HepG2 (cell line): ENCODE measurements around the gene MED19. TPM values are rescaled to one million over a fixed set of nuclear protein-coding genes. Genes with fewer than 3 reads are reported as not detected.

ENCODE experiments used
- ATAC-seq: fragments of 200-7000 bp; cut with Tn5 transposase; 3 replicates; pipeline ENCODE4 v1.9.1; 2020; ENCODE audit warnings: mild to moderate bottlenecking, moderate library complexity
- BruUV-seq: library from RNA; stranded (reverse); fragments of 400-500 nt; replicated peaks from 2 replicates; lab custom pipeline; 2021; lab: Mats Ljungman, UMichigan
- CTCF ChIA-PET: fragments of 300-600 bp; formaldehyde crosslinking; extraction: SDS; loops from one replicate; lab custom pipeline; 2021; ENCODE audit warnings: low total read pairs, inconsistent platforms, low intra/inter-chr PET ratio; lab: Yijun Ruan, JAX
- POLR2A ChIA-PET: fragments of 350-600 bp; sonication (Branson Sonifier 250); formaldehyde crosslinking; loops from one replicate; lab custom pipeline; 2020; ENCODE audit warnings: antibody characterized with exemption, inconsistent platforms; lab: Yijun Ruan, JAX
- DNase-seq: peaks from one replicate; pipeline ENCODE4 v3.0.0-alpha.2; 2015; ENCODE audit warnings: low spot score
- FAIRE-seq: peaks from 3 replicates; lab custom pipeline; 2011; peaks lifted over from hg19 to GRCh38; lab: Jason Lieb, UNC
- H2AFZ ChIP-seq: one replicate; pipeline ENCODE4 v1.6.1; 2011; ENCODE audit warnings: low read length, inconsistent platforms
- H3K27ac ChIP-seq: fragments of 300-600 bp; 3 replicates; pipeline ENCODE4 v1.8.0; 2011; ENCODE audit warnings: mixed run types, mild to moderate bottlenecking, mixed read lengths, low read length, inconsistent platforms; ENCODE audit not compliant: insufficient read depth; ENCODE audit errors: extremely low read length
- H3K27me3 ChIP-seq, 2 experiments: fragments of 200-600 bp in 1 of 2; 2 replicates in 1 of 2; 3 replicates in 1 of 2; pipeline versions ENCODE4 v1.6.0 to v1.8.0; 2011; ENCODE audit warnings: low read length in 2 of 2, mild to moderate bottlenecking in 2 of 2, moderate library complexity in 2 of 2, inconsistent platforms in 1 of 2; ENCODE audit not compliant: insufficient read depth in 2 of 2, control insufficient read depth in 1 of 2
- H3K36me3 ChIP-seq, 2 experiments: fragments of 200-600 bp in 1 of 2; replicated peaks in 1 of 2; 2 replicates in 1 of 2; 3 replicates in 1 of 2; pipeline versions ENCODE4 v1.5.1 to v1.8.0; 2011; ENCODE audit warnings: low read length in 2 of 2, inconsistent platforms in 1 of 2; ENCODE audit not compliant: insufficient read depth in 2 of 2, control insufficient read depth in 1 of 2
- H3K4me1 ChIP-seq: 2 replicates; pipeline ENCODE4 v1.5.1; 2012; ENCODE audit warnings: low read length, inconsistent platforms; ENCODE audit not compliant: insufficient read depth
- H3K4me2 ChIP-seq: 2 replicates; pipeline ENCODE4 v1.6.0; 2011; ENCODE audit warnings: low read depth, low read length, inconsistent platforms
- H3K4me3 ChIP-seq, 3 experiments: fragments of 200-600 bp in 1 of 3; sonication (generic), shearing (Covaris generic) in 1 of 3; replicated peaks in 1 of 3; 2 replicates each; pipeline ENCODE4 v1.5.1; 2011 to 2016; ENCODE audit warnings: low read length in 3 of 3, inconsistent platforms in 2 of 3, low read depth in 2 of 3, mild to moderate bottlenecking in 2 of 3, control low read depth in 1 of 3, mixed read lengths in 1 of 3; ENCODE audit not compliant: insufficient read depth in 1 of 3
- H3K79me2 ChIP-seq: one replicate; pipeline ENCODE4 v1.6.1; 2011; ENCODE audit warnings: low read length, inconsistent platforms; ENCODE audit not compliant: insufficient read depth
- H3K9ac ChIP-seq: 2 replicates; pipeline ENCODE4 v1.6.0; 2011; ENCODE audit warnings: mild to moderate bottlenecking, low read depth, low read length, inconsistent platforms; ENCODE audit not compliant: insufficient read depth
- H3K9me3 ChIP-seq: 2 replicates; pipeline ENCODE4 v1.5.1; 2012; ENCODE audit warnings: mild to moderate bottlenecking, low read length
- H4K20me1 ChIP-seq: 2 replicates; pipeline ENCODE4 v1.6.0; 2011; ENCODE audit warnings: inconsistent platforms, mild to moderate bottlenecking, low read length, moderate library complexity; ENCODE audit not compliant: insufficient read depth
- ARNTL ChIP-seq: sonication (generic); formaldehyde crosslinking; IDR thresholded peaks from 2 replicates; pipeline ENCODE4 v1.4.0; 2020; ENCODE audit warnings: mild to moderate bottlenecking, missing genetic modification reagents
- ASH2L ChIP-seq: fragments of 300-600, 200-600 bp; sonication (generic); IDR thresholded peaks from 2 replicates; pipeline ENCODE4 v1.7.0; 2017; ENCODE audit warnings: low read depth, mild to moderate bottlenecking, moderate library complexity, mixed read lengths, low read length; ENCODE audit not compliant: insufficient read length
- CCAR2 ChIP-seq: fragments of 200-400 bp; formaldehyde crosslinking; optimal IDR thresholded peaks from 2 replicates; pipeline ENCODE3; 2018; ENCODE audit warnings: low read depth, mild to moderate bottlenecking, low read length, moderate library complexity
- ERF ChIP-seq: IDR thresholded peaks from 2 replicates; pipeline ENCODE4 v1.6.1; 2018; ENCODE audit warnings: missing biosample characterization, missing genetic modification reagents
- GATAD2A ChIP-seq: IDR thresholded peaks from 2 replicates; pipeline ENCODE4 v1.6.1; 2016
- HOXD1 ChIP-seq: sonication (generic); formaldehyde crosslinking; IDR thresholded peaks from 2 replicates; pipeline ENCODE4 v1.5.0; 2020; ENCODE audit warnings: missing genetic modification reagents
- MYC ChIP-seq: sonication (generic); formaldehyde crosslinking; IDR thresholded peaks from 2 replicates; pipeline ENCODE4 v1.9.0; 2021; ENCODE audit warnings: missing genetic modification reagents, borderline replicate concordance
- NCOA5 ChIP-seq: sonication (generic); formaldehyde crosslinking; IDR thresholded peaks from 2 replicates; pipeline ENCODE4 v1.4.0; 2020; ENCODE audit warnings: missing genetic modification reagents
- NFKB2 ChIP-seq: sonication (generic); formaldehyde crosslinking; IDR thresholded peaks from 2 replicates; pipeline ENCODE4 v1.4.0; 2020; ENCODE audit warnings: missing genetic modification reagents, borderline replicate concordance
- PHF5A ChIP-seq: IDR thresholded peaks from one replicate; pipeline ENCODE4 v1.6.1; 2018; ENCODE audit warnings: low read depth, missing genetic modification reagents; ENCODE audit not compliant: unreplicated experiment
- SRSF1 ChIP-seq: fragments of 200-400 bp; formaldehyde crosslinking; optimal IDR thresholded peaks from 2 replicates; pipeline ENCODE3; 2017; ENCODE audit warnings: mild to moderate bottlenecking, low read depth, low read length, moderate library complexity
- TCF7 ChIP-seq: sonication (generic); IDR thresholded peaks from 2 replicates; pipeline ENCODE4 v1.6.1; 2016; ENCODE audit warnings: antibody characterized with exemption, low read depth
- ZEB1 ChIP-seq: IDR thresholded peaks from 2 replicates; pipeline ENCODE4 v1.6.1; 2012; ENCODE audit warnings: mild to moderate bottlenecking, low read depth, inconsistent platforms; ENCODE audit not compliant: insufficient replicate concordance
- ZFP82 ChIP-seq: sonication (generic); formaldehyde crosslinking; IDR thresholded peaks from 2 replicates; pipeline ENCODE4 v1.5.1; 2020; ENCODE audit warnings: mild to moderate bottlenecking, missing genetic modification reagents, borderline replicate concordance
- ZNF205 ChIP-seq: IDR thresholded peaks from 2 replicates; pipeline ENCODE4 v1.6.1; 2018; ENCODE audit warnings: missing biosample characterization, missing genetic modification reagents
- ZNF234 ChIP-seq: sonication (generic); formaldehyde crosslinking; conservative IDR thresholded peaks from 2 replicates; pipeline ENCODE4 v1.5.1; 2020; ENCODE audit warnings: mild to moderate bottlenecking, missing genetic modification reagents
- ZNF333 ChIP-seq: sonication (generic); formaldehyde crosslinking; IDR thresholded peaks from 2 replicates; pipeline ENCODE4 v1.4.0; 2020; ENCODE audit warnings: mild to moderate bottlenecking, missing genetic modification reagents, borderline replicate concordance
- WGBS: methylation state at CpG from one replicate; pipeline ENCODE4 v1.1.6; 2017; ENCODE audit warnings: low lambda C conversion rate; 5-methylcytosine and 5-hydroxymethylcytosine counted together
- in situ Hi-C: cut with HindIII; loops from 2 replicates; pipeline ENCODE4 v1.10.0; 2017; ENCODE audit warnings: low pct_unique_long_range_greater_than_20kb; ENCODE audit not compliant: extremely low pct_ligation_motif_present
- intact Hi-C: fragments of 100-400 bp; cut with micrococcal nuclease; formaldehyde crosslinking; loops from one replicate; pipeline ENCODE4 v1.10.0; 2022; ENCODE audit not compliant: unreplicated experiment
- polyA plus RNA-seq, 8 experiments: library from polyadenylated mRNA; depleted of rRNA in 3 of 8; stranded (reverse) in 7 of 8; unstranded in 1 of 8; fragments of >200 nt; fragmentation: Illumina TruSeq in 4 of 8; extraction: Trizol in 4 of 8; gene quantifications; 2 replicates each; pipeline versions ENCODE4 v1.2.1 to v1.2.3, GENCODE V29; 2011 to 2016; ENCODE audit warnings: low read depth in 4 of 8, missing spikeins in 1 of 8, mixed read lengths in 1 of 8; ENCODE audit not compliant: insufficient read depth in 1 of 8
- total RNA-seq, 5 experiments: library from RNA; depleted of rRNA; stranded (reverse); fragments of >200 nt; fragmentation: Illumina TruSeq; extraction: Trizol; gene quantifications; 2 replicates each; pipeline ENCODE4 v1.2.3, GENCODE V29; 2016; ENCODE audit warnings: low read depth in 1 of 5
- TF ChIP-seq, protein P1 (sequence below): sonication (generic); formaldehyde crosslinking; IDR thresholded peaks from 2 replicates; pipeline ENCODE4 v1.8.0; 2022; ENCODE audit warnings: missing genetic modification reagents, mild to moderate bottlenecking, borderline replicate concordance
- TF ChIP-seq, protein P2 (sequence below): sonication (generic); formaldehyde crosslinking; IDR thresholded peaks from 2 replicates; pipeline ENCODE4 v1.4.0; 2020; ENCODE audit warnings: mild to moderate bottlenecking, missing genetic modification reagents
- TF ChIP-seq, protein P3 (sequence below), 2 experiments: sonication (generic) in 1 of 2; formaldehyde crosslinking in 1 of 2; IDR thresholded peaks; 2 replicates each; pipeline versions ENCODE4 v1.4.0 to v1.6.1; 2018 to 2020; ENCODE audit warnings: missing genetic modification reagents in 2 of 2, borderline replicate concordance in 1 of 2, low read depth in 1 of 2, mild to moderate bottlenecking in 1 of 2, missing biosample characterization in 1 of 2

The MED19 gene
- total and polyA plus RNA-seq, 2 of the 13 experiments (the other 11 are each of a cell fraction or from before 2014, with no cell fraction given) = 12.9 to 13.8 TPM

DNA sequence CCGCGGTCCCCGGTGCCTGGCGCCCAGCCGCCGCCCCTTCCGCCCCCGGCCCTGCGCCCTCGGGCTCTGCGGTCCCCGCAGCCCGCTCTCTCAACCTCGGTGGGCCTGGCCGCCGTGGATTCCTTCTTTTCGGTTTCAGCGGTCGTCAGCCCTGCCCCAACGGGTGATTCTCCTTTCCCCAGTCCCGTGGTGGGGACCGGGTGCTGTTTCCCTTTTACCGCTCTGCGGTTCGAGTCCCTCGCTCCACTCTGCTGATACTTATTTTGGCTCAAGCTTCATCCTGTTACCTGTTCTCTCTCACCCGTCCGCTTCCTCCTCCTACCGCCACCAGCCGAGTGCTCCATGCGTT, 43.6 kb downstream of the MED19 start:
- H3K27me3 ChIP-seq = no peaks in the 10 kb centered on the region; a peak in 1 of 5 replicates
- ChIA-PET POLR2A (interaction anchor here (1.8 kb wide), 1 partner anchor 44 kb away, joined by 5 read pairs; the partner anchor contains the start of genes MED19 and TMX2), CTCF (no interaction called here)
- H3K27ac ChIP-seq = peak overlapping the region; percentile 98
- peak overlapping the region; percentile 98 for H3K9ac ChIP-seq
- peaks cover 45% of the 10 kb centered on the region for H3K79me2 ChIP-seq
- DNase-seq (no peak), FAIRE-seq (no peak), ATAC-seq (peak; percentile 38)
- no peaks in the 10 kb centered on the region for H3K9me3 ChIP-seq
- no peaks in the 10 kb centered on the region for H4K20me1 ChIP-seq
- peak overlapping the region; percentile 95 for H3K4me2 ChIP-seq
- peaks cover 35% of the 10 kb centered on the region for H3K4me1 ChIP-seq
- BruUV-seq = TSS peak; percentile 67
- H3K4me3 ChIP-seq = peak overlapping the region; percentile 81 to 91 (median 88)
- intact Hi-C loops = loop anchor here (5.0 to 10.0 kb wide), 2 partner anchors 136 to 226 kb away; no protein-coding TSS in a partner anchor
- no peak overlapping the region for H2AFZ ChIP-seq
- in situ Hi-C loops = loop anchor here (25.0 kb wide), 2 partner anchors 619 to 844 kb away; partner anchors contain the start of gene OR5B21
- under 1% methylated on average over 25 of the region's 31 CpGs for WGBS
- H3K36me3 ChIP-seq = peaks cover 10 to 20% of the 10 kb centered on the region in 2 experiments; a peak in 4 of 5 replicates
- TF ChIP-seq ZNF333 (CRISPR knock-in tag) = no peak
- TF ChIP-seq GATAD2A (CRISPR knock-in tag) = no peak
- TF ChIP-seq PHF5A (CRISPR knock-in tag) = no peak
- no peak for TF ChIP-seq ASH2L
- no peak for TF ChIP-seq MYC (CRISPR knock-in tag)
- TF ChIP-seq ZNF205 (CRISPR knock-in tag) = no peak
- TF ChIP-seq ARNTL (CRISPR knock-in tag) = 0 out of 2 replicates have a peak, but pooled peaks have one; percentile 5
- TF ChIP-seq ERF (CRISPR knock-in tag) = 0 out of 2 replicates have a peak, but pooled peaks have one; percentile 0
- TF ChIP-seq, protein P1, sequence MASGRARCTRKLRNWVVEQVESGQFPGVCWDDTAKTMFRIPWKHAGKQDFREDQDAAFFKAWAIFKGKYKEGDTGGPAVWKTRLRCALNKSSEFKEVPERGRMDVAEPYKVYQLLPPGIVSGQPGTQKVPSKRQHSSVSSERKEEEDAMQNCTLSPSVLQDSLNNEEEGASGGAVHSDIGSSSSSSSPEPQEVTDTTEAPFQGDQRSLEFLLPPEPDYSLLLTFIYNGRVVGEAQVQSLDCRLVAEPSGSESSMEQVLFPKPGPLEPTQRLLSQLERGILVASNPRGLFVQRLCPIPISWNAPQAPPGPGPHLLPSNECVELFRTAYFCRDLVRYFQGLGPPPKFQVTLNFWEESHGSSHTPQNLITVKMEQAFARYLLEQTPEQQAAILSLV (CRISPR knock-in tag) = peak; percentile 86; the same call in 1 of the 2 replicates
- TF ChIP-seq CCAR2 = no peak
- no peak for TF ChIP-seq ZFP82 (CRISPR knock-in tag)
- TF ChIP-seq SRSF1 = peak; percentile 20
- TF ChIP-seq, protein P2, sequence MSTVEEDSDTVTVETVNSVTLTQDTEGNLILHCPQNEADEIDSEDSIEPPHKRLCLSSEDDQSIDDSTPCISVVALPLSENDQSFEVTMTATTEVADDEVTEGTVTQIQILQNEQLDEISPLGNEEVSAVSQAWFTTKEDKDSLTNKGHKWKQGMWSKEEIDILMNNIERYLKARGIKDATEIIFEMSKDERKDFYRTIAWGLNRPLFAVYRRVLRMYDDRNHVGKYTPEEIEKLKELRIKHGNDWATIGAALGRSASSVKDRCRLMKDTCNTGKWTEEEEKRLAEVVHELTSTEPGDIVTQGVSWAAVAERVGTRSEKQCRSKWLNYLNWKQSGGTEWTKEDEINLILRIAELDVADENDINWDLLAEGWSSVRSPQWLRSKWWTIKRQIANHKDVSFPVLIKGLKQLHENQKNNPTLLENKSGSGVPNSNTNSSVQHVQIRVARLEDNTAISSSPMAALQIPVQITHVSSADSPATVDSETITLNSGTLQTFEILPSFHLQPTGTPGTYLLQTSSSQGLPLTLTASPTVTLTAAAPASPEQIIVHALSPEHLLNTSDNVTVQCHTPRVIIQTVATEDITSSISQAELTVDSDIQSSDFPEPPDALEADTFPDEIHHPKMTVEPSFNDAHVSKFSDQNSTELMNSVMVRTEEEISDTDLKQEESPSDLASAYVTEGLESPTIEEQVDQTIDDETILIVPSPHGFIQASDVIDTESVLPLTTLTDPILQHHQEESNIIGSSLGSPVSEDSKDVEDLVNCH (CRISPR knock-in tag) = no peak
- TF ChIP-seq ZEB1 = no peak
- no peak for TF ChIP-seq NCOA5 (CRISPR knock-in tag)
- TF ChIP-seq, protein P3, sequence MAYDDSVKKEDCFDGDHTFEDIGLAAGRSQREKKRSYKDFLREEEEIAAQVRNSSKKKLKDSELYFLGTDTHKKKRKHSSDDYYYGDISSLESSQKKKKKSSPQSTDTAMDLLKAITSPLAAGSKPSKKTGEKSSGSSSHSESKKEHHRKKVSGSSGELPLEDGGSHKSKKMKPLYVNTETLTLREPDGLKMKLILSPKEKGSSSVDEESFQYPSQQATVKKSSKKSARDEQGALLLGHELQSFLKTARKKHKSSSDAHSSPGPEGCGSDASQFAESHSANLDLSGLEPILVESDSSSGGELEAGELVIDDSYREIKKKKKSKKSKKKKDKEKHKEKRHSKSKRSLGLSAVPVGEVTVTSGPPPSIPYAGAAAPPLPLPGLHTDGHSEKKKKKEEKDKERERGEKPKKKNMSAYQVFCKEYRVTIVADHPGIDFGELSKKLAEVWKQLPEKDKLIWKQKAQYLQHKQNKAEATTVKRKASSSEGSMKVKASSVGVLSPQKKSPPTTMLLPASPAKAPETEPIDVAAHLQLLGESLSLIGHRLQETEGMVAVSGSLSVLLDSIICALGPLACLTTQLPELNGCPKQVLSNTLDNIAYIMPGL (CRISPR knock-in tag; IDR thresholded peaks at IDR 0.05; ENCODE audit: borderline replicate concordance in 1 of 2, low read depth in 1 of 2) = peak in 1 of 2 experiments; percentile 15; a peak in 1 of 4 replicates
- peak; percentile 65; the same call in 1 of the 2 replicates for TF ChIP-seq HOXD1 (CRISPR knock-in tag)
- 0 out of 2 replicates have a peak, but pooled peaks have one; percentile 58 for TF ChIP-seq ZNF234 (CRISPR knock-in tag)
- TF ChIP-seq NFKB2 (CRISPR knock-in tag) = 0 out of 2 replicates have a peak, but pooled peaks have one; percentile 50
- no peak for TF ChIP-seq TCF7
